ENCODE data around the gene SPATC1L.

Gene SPATC1L

GRCh38 chr21:46120301-46121285 lies 63.7 kb downstream of the SPATC1L start:
- peak; percentile 58 for DNase-seq (ENCODE audit: low spot score)

GRCh38 chr21:46119637-46120271 lies 64.5 kb downstream of the SPATC1L start:
- peak; percentile 46 for DNase-seq (ENCODE audit: low spot score)

- peak; percentile 58 for DNase-seq (ENCODE audit: low spot score)
Measured at GRCh38 chr21:46119144-46119636, 65.1 kb downstream of the SPATC1L start.

GRCh38 chr21:46118316-46119143 lies 65.7 kb downstream of the SPATC1L start:
- DNase-seq (ENCODE audit: low spot score), result peak; percentile 56

GRCh38 chr21:46117586-46118315 lies 66.5 kb downstream of the SPATC1L start:
- DNase-seq (ENCODE audit: low spot score), result peak; percentile 64

- DNase-seq (ENCODE audit: low spot score), result peak; percentile 62
Measured at GRCh38 chr21:46116776-46117585, 67.3 kb downstream of the SPATC1L start.

DNA sequence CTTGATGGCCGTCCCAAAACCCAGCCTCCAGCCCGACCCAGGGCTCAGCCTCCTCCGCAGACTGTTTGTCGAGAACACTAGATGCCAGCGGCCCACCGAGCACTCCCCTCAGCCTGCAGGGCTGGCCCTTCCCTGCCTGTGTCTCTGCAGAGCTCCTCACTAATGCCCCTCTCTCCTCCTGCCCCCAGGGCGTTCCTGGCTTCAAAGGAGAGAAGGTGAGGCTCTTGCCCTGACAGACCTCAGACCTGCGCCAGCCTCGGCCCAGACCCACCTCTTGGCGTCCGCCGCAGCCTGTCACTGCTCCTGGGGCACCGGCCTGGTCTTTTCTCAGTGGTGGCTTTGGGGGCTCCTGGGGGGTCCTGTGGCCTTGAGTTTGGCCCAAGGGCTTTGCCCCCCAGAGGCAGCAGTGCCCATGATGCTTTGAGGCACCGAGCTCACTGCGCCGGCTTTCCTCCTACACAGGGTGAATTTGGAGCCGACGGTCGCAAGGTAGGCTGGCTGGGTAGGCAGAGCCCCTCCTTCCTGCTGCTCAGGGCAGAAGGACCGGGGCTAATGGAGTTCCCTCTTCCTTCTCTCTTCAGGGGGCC lies 68.0 kb downstream of the SPATC1L start:
- peak; percentile 56 for DNase-seq (ENCODE audit: low spot score)

DNA sequence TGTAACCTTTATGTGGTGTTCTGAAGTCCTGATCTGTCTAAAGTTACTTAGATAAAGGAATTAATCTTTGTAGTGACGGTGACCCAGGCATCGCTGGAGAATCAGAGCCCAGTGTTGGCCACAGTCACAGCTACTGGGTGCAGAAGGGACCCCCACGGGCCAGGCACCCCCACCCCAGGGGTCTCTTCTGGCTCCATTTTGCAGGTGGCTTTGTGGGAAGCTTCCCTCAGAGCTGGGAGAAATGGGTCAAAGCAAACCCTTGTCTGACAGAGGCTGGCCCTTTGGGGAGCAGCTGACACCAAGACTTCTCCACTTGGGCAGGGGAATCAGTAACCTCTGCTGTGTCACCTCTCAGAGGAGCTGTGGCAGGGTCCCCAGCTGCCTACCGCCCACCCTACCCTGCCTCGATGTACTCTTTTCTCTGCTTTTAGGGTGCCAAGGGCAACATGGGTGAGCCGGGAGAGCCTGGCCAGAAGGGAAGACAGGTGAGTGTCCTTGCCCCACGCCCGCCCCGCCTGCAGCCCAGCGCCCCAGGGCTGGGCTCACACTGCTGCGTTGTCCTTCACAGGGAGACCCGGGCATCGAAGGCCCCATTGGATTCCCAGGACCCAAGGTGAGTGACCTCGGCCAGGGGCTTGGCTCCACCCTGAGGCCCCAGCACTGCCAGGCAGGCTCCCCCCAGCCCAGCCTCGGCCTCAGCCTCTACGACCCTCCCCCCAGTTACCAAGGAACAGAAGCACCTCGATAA lies 68.6 kb downstream of the SPATC1L start:
- DNase-seq (ENCODE audit: low spot score), result no peak

- peak; percentile 63 for DNase-seq (ENCODE audit: low spot score)
Measured at GRCh38 chr21:46114963-46115362, 69.3 kb downstream of the SPATC1L start.

GRCh38 chr21:46113497-46114176 lies 70.6 kb downstream of the SPATC1L start:
- DNase-seq (ENCODE audit: low spot score), result peak; percentile 53

DNA sequence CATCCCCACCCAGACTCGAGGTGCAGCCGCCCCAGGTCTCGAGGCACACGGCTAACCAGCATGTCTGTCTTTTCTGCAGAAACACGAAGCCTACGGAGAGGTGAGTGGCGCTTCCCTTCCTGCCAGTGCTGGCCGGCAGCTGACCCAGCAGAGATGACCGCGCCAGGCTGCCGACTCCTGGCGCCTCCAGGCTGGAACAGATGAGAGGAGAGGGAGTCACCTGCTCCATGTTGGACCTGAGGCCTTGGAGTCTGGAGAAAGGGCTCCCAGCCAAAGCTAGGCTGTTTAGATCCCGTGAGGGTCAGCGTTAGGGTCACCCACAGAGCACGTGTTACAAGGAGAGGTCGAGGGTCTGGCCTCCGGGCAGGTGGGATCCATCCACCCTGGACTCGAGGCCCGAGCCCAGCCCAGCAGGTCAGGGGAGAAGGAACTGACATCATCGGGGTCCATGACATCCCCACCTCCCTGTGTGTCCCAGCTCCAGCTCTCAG lies 71.5 kb downstream of the SPATC1L start:
- peak; percentile 59 for DNase-seq (ENCODE audit: low spot score)

GRCh38 chr21:46111857-46112724 lies 72.2 kb downstream of the SPATC1L start:
- peak; percentile 61 for DNase-seq (ENCODE audit: low spot score)

GRCh38 chr21:46111193-46111571 lies 73.1 kb downstream of the SPATC1L start:
- no peak for DNase-seq (ENCODE audit: low spot score)
